ENCODE results near the gene KRIT1. TPM values are rescaled to one million over a fixed set of nuclear protein-coding genes. Genes with fewer than 3 reads are reported as not detected.
A peak's percentile ranks its signal among the peaks of the same experiment; 100 is the strongest.

Gene KRIT1
- total RNA-seq, 1 donor from 2014 or later, result 39.2 TPM

- H3K27ac Mint-ChIP-seq (ENCODE audit: unreplicated experiment), result no peak overlapping the region
- no peak overlapping the region for H3K4me3 Mint-ChIP-seq (ENCODE audit: unreplicated experiment)
- H3K36me3 Mint-ChIP-seq (ENCODE audit: low read depth, unreplicated experiment), result peaks cover 11% of the 10 kb centered on the region
- no peaks in the 10 kb centered on the region for H3K9me3 Mint-ChIP-seq (ENCODE audit: unreplicated experiment)
- peaks cover 15% of the 10 kb centered on the region for H3K4me1 Mint-ChIP-seq (ENCODE audit: unreplicated experiment)
- TF ChIP-seq CTCF (IDR thresholded peaks at IDR 0.05; ENCODE audit: unreplicated experiment), result no peak
- H3K27me3 Mint-ChIP-seq (ENCODE audit: unreplicated experiment), result peaks cover 3% of the 10 kb centered on the region
- DNase-seq (ENCODE audit: low spot score), result no peak
These were observed 5.5 kb upstream of the KRIT1 start for GRCh38 chr7:92251181-92251580.

- no peak overlapping the region for H3K27ac Mint-ChIP-seq (ENCODE audit: unreplicated experiment)
- H3K4me1 Mint-ChIP-seq (ENCODE audit: unreplicated experiment), result peaks cover 17% of the 10 kb centered on the region
- no peak for DNase-seq (ENCODE audit: low spot score)
- H3K9me3 Mint-ChIP-seq (ENCODE audit: unreplicated experiment), result no peaks in the 10 kb centered on the region
- H3K36me3 Mint-ChIP-seq (ENCODE audit: low read depth, unreplicated experiment), result peaks cover 11% of the 10 kb centered on the region
- peaks cover 5% of the 10 kb centered on the region for H3K27me3 Mint-ChIP-seq (ENCODE audit: unreplicated experiment)
- no peak for TF ChIP-seq CTCF (IDR thresholded peaks at IDR 0.05; ENCODE audit: unreplicated experiment)
- H3K4me3 Mint-ChIP-seq (ENCODE audit: unreplicated experiment), result no peak overlapping the region
These were observed 4.9 kb upstream of the KRIT1 start for GRCh38 chr7:92250603-92251002.

GRCh38 chr7:92246360-92247101 is 817 bp upstream of the KRIT1 start:
- peak overlapping the region; percentile 98 for H3K4me3 Mint-ChIP-seq (ENCODE audit: unreplicated experiment)
- peak overlapping the region; percentile 77 for H3K27ac Mint-ChIP-seq (ENCODE audit: unreplicated experiment)
- H3K9me3 Mint-ChIP-seq (ENCODE audit: unreplicated experiment), result no peaks in the 10 kb centered on the region
- H3K4me1 Mint-ChIP-seq (ENCODE audit: unreplicated experiment), result peaks cover 32% of the 10 kb centered on the region
- peaks cover 7% of the 10 kb centered on the region for H3K36me3 Mint-ChIP-seq (ENCODE audit: low read depth, unreplicated experiment)
- peaks cover 10% of the 10 kb centered on the region for H3K27me3 Mint-ChIP-seq (ENCODE audit: unreplicated experiment)
- peak; percentile 25 for DNase-seq (ENCODE audit: low spot score)
- no peak for TF ChIP-seq CTCF (IDR thresholded peaks at IDR 0.05; ENCODE audit: unreplicated experiment)

GRCh38 chr7:92244808-92245486 is 767 bp downstream of the KRIT1 start:
- DNase-seq (ENCODE audit: low spot score), result no peak
- peak overlapping the region; percentile 98 for H3K27ac Mint-ChIP-seq (ENCODE audit: unreplicated experiment)
- peaks cover 10% of the 10 kb centered on the region for H3K27me3 Mint-ChIP-seq (ENCODE audit: unreplicated experiment)
- H3K4me1 Mint-ChIP-seq (ENCODE audit: unreplicated experiment), result peaks cover 32% of the 10 kb centered on the region
- peak overlapping the region; percentile 100 for H3K4me3 Mint-ChIP-seq (ENCODE audit: unreplicated experiment)
- peaks cover 6% of the 10 kb centered on the region for H3K36me3 Mint-ChIP-seq (ENCODE audit: low read depth, unreplicated experiment)
- H3K9me3 Mint-ChIP-seq (ENCODE audit: unreplicated experiment), result no peaks in the 10 kb centered on the region
- no peak for TF ChIP-seq CTCF (IDR thresholded peaks at IDR 0.05; ENCODE audit: unreplicated experiment)

GRCh38 chr7:92242972-92243371 is 2.7 kb downstream of the KRIT1 start:
- DNase-seq (ENCODE audit: low spot score), result no peak
- Mint-ChIP-seq H3K4me3 (ENCODE audit: unreplicated experiment) (no peak overlapping the region), H3K27me3 (ENCODE audit: unreplicated experiment) (peaks cover 10% of the 10 kb centered on the region), H3K27ac (ENCODE audit: unreplicated experiment) (no peak overlapping the region), H3K36me3 (ENCODE audit: low read depth, unreplicated experiment) (peaks cover 6% of the 10 kb centered on the region), H3K4me1 (ENCODE audit: unreplicated experiment) (peaks cover 31% of the 10 kb centered on the region), H3K9me3 (ENCODE audit: unreplicated experiment) (no peaks in the 10 kb centered on the region)
- TF ChIP-seq CTCF (IDR thresholded peaks at IDR 0.05; ENCODE audit: unreplicated experiment), result no peak
